Lower leg skin (tissue), 4 donors: ENCODE measurements around the gene MDM4. TPM values are rescaled to one million over a fixed set of nuclear protein-coding genes. Genes with fewer than 3 reads are reported as not detected.

Experiments used
- DNase-seq, 2 donors: peaks; one replicate each; pipeline ENCODE4 v3.0.0-alpha.2; 2019; ENCODE audit warnings: low spot score in 2 of 2
- H3K4me3 ChIP-seq: fragments of 200-600 bp; sonication (generic); 2 replicates; pipeline ENCODE4 v1.5.1; 2017; ENCODE audit warnings: mild to moderate bottlenecking, low read depth; ENCODE audit not compliant: poor library complexity, severe bottlenecking
- POLR2A ChIP-seq, 2 donors: fragments of 450-650 bp; IDR thresholded peaks; one replicate each; pipeline ENCODE4 v1.6.1; 2016 to 2017; ENCODE audit warnings: antibody characterized with exemption in 2 of 2, mild to moderate bottlenecking in 1 of 2, moderate library complexity in 1 of 2
- WGBS, 2 donors: methylation state at CpG; one replicate each; pipeline ENCODE4 v1.1.5; 2018; 5-methylcytosine and 5-hydroxymethylcytosine counted together
- intact Hi-C: fragments of 100-400 bp; cut with DNase I; formaldehyde crosslinking; loops from one replicate; pipeline ENCODE4 v1.15.0; 2023; ENCODE audit warnings: low total_unique reads
- total RNA-seq, 4 donors: library from RNA; depleted of rRNA; stranded (reverse); fragments of >200 nt; gene quantifications; one replicate each; pipeline ENCODE4 v1.1.0, GENCODE V29; 2016
- TF ChIP-seq, protein P1 (sequence below), 3 donors: fragments of 450-650 bp; IDR thresholded peaks; one replicate each; pipeline ENCODE4 v1.5.1; 2016; ENCODE audit warnings: antibody characterized with exemption in 3 of 3, mild to moderate bottlenecking in 3 of 3, moderate library complexity in 2 of 3

The MDM4 gene, protein sequence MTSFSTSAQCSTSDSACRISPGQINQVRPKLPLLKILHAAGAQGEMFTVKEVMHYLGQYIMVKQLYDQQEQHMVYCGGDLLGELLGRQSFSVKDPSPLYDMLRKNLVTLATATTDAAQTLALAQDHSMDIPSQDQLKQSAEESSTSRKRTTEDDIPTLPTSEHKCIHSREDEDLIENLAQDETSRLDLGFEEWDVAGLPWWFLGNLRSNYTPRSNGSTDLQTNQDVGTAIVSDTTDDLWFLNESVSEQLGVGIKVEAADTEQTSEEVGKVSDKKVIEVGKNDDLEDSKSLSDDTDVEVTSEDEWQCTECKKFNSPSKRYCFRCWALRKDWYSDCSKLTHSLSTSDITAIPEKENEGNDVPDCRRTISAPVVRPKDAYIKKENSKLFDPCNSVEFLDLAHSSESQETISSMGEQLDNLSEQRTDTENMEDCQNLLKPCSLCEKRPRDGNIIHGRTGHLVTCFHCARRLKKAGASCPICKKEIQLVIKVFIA
- 10 to 100 TPM; 32.4 to 89.0 (median 43.0) TPM for total RNA-seq

DNA sequence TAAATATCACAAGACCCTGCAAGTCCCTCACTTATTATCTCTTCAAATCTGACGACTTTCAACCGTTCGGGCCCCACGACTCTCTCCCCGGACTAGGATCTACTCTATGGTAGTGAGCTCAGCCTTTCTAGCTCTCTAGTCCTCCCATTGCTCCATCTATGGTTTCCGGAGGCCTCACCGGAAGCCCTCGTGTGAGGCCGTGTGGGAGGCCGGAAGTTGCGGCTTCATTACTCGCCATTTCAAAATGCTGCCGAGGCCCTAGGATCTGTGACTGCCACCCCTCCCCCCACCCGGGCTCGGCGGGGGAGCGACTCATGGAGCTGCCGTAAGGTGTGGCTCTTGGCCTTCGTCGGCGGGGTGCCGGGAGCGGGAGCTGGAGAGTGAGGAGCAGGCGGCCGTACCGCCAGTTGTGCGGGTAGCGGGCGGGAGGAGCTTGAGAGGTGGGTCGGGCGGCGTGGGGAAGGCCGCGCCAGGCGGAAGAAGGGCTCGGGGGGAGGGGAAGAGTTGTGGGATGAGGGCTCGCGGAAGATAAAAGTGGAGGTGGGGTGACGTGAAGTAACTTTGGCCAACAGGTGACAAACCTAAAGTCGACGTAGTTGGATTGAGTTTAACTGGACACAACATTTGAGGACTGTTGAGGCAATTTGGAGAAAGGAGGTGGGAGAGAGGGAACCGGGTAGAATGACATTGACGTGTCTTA lies at the start of gene MDM4:
TSS of gene MDM4 (plus strand) at position 227 of the 700 bp plus-strand sequence. CDS start 9,113 bp downstream, outside the sequence.
- intact Hi-C loops = no loop called here
- peak within 1 kb of the TSS; percentile 87 for H3K4me3 ChIP-seq
- peak; percentile 91 to 97 for DNase-seq
- 0 to 1% methylated on average over 37 to 42 of the region's 43 CpGs for WGBS, 2 donors
- peak in 1 of 2 donors; percentile 0 for TF ChIP-seq POLR2A (IDR thresholded peaks at IDR 0.05)
- TF ChIP-seq, protein P1, sequence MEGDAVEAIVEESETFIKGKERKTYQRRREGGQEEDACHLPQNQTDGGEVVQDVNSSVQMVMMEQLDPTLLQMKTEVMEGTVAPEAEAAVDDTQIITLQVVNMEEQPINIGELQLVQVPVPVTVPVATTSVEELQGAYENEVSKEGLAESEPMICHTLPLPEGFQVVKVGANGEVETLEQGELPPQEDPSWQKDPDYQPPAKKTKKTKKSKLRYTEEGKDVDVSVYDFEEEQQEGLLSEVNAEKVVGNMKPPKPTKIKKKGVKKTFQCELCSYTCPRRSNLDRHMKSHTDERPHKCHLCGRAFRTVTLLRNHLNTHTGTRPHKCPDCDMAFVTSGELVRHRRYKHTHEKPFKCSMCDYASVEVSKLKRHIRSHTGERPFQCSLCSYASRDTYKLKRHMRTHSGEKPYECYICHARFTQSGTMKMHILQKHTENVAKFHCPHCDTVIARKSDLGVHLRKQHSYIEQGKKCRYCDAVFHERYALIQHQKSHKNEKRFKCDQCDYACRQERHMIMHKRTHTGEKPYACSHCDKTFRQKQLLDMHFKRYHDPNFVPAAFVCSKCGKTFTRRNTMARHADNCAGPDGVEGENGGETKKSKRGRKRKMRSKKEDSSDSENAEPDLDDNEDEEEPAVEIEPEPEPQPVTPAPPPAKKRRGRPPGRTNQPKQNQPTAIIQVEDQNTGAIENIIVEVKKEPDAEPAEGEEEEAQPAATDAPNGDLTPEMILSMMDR (IDR thresholded peaks at IDR 0.05) = no peak

- intact Hi-C loops = no loop called here
- 49 to 52% methylated on average over 17 of the region's 17 CpGs for WGBS, 2 donors
- DNase-seq = no peak
- TF ChIP-seq POLR2A (IDR thresholded peaks at IDR 0.05) = no peak
- TF ChIP-seq, protein P1 (IDR thresholded peaks at IDR 0.05) = no peak
- no peak overlapping the region for H3K4me3 ChIP-seq
Observed at GRCh38 chr1:204466416-204467405, 49.5 kb upstream of the MDM4 start.

GRCh38 chr1:204468206-204468605 lies 48.0 kb upstream of the MDM4 start:
- WGBS, 2 donors = 79 to 88% methylated on average over 10 of the region's 10 CpGs
- DNase-seq = no peak
- intact Hi-C loops = no loop called here
- TF ChIP-seq POLR2A (IDR thresholded peaks at IDR 0.05) = no peak
- TF ChIP-seq, protein P1 (IDR thresholded peaks at IDR 0.05) = no peak
- no peak overlapping the region for H3K4me3 ChIP-seq

- intact Hi-C loops = no loop called here
- 84 to 88% methylated on average over 18 of the region's 18 CpGs for WGBS, 2 donors
- no peak for DNase-seq
- no peak overlapping the region for H3K4me3 ChIP-seq
- no peak for TF ChIP-seq POLR2A (IDR thresholded peaks at IDR 0.05)
Observed at GRCh38 chr1:204468766-204469302, 47.4 kb upstream of the MDM4 start.

DNA sequence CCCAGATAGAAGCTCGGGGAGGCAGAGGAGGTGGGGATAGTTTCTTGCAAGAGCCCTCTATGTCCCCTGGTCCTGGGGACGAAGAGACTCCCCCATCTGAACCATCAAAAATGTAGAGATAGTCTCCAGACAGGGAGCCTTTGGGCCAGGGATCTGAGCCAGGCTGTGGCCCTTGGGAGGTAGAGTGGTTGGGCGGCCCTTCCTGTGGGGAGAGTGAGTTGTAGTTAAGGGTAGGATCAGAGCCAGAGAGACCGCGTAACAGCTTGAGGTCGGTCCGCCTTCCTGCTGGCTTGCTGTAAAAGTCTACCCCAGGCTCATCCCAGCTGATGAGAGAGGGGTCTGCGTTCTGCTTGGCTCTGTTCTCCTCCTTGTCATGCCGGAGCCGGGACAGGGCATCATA lies 46.9 kb upstream of the MDM4 start:
- intact Hi-C loops = no loop called here
- DNase-seq = no peak
- no peak overlapping the region for H3K4me3 ChIP-seq
- TF ChIP-seq POLR2A (IDR thresholded peaks at IDR 0.05) = no peak
- TF ChIP-seq, protein P1 (IDR thresholded peaks at IDR 0.05) = no peak
- 88 to 93% methylated on average over 10 of the region's 10 CpGs for WGBS, 2 donors
